ENCODE data around the gene LYVE1. TPM values are rescaled to one million over a fixed set of nuclear protein-coding genes. Genes with fewer than 3 reads are reported as not detected.

LYVE1 gene
- total RNA-seq, 1 donor from 2014 or later: 108 TPM

DNA sequence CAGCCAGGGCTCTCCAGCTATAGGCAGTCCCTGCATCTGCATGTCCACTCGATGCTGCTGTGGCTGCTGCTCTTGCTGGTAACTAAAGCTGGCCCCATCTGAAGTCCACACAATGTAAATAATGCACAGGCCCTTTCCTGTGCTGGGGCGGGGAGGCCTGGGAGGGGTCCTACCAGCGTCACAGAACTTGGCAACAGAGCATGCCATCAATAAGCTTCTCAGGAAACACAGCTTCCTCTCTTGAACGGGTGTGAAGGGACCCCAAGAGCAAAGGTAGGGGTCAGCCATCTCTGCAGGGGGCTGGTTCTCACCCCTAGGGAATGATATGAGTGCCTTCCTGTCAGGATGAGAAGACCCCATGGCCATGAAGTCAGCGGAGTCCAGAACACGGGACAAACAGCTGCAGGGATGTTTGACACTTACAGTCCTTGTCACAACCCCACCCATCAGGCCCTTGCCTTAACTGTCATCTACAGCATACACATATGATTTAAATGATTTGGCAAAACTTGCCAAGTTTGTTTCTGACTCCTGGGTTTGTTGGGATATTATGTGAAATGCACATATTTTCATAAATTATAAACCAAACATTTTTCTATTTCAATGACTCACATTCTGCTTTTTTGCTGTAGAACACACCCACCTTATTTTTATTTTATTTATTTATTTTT, 39.1 kb upstream of the LYVE1 start:
- Histone ChIP-seq H3K27ac (peak overlapping the region; percentile 49), H3K4me1 (peaks cover 44% of the 10 kb centered on the region), H3K9me3 (no peaks in the 10 kb centered on the region), H3K36me3 (no peaks in the 10 kb centered on the region), H3K4me3 (no peak overlapping the region), H3K27me3 (no peaks in the 10 kb centered on the region)
- ATAC-seq: peak; percentile 20
- no peak for DNase-seq
- TF ChIP-seq CTCF (IDR thresholded peaks at IDR 0.05): no peak
- intact Hi-C loops (cut with DNase I): no loop called here

DNA sequence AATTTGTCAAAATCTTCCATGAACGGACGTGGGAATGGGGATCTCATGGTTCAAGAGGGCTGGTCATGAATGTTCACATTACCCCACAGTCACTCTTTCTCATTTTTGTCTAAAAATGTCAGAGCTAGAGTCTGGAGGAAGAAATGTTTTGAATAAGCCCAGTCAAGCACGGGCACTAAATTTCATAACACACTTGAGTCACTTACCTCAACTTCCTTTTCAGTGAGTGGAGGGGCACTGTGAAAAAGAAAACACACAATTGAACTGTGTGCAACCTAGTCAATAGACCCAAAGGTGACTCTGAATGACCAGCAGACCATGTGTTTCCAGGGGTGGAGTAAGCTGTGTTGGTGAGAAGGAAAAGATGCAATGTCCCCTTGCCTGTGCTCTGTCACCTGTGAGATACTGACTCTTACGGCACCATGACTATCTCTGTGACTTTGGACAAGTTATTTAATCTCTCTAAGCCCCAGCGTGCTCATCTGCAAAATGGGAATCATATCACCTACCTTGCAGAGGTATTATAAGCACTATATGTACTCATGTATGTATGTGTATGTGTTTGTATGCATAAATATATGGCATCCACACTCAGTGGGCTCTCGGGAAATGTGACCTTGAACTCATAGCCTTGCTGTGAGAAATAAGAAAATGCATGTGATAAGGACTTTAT, 38.2 kb upstream of the LYVE1 start:
- ATAC-seq (peak; percentile 72), DNase-seq (no peak)
- Histone ChIP-seq H3K27me3 (no peaks in the 10 kb centered on the region), H3K27ac (peak overlapping the region; percentile 49), H3K4me1 (peaks cover 44% of the 10 kb centered on the region), H3K36me3 (no peaks in the 10 kb centered on the region), H3K4me3 (no peak overlapping the region), H3K9me3 (no peaks in the 10 kb centered on the region)
- intact Hi-C loops (cut with DNase I): no loop called here
- TF ChIP-seq CTCF (IDR thresholded peaks at IDR 0.05): no peak

GRCh38 chr11:10605941-10606381, 37.5 kb upstream of the LYVE1 start:
- H3K4me1 ChIP-seq: peaks cover 44% of the 10 kb centered on the region
- no peaks in the 10 kb centered on the region for H3K27me3 ChIP-seq
- no peaks in the 10 kb centered on the region for H3K9me3 ChIP-seq
- H3K36me3 ChIP-seq: no peaks in the 10 kb centered on the region
- no peak for TF ChIP-seq CTCF (IDR thresholded peaks at IDR 0.05)
- peak; percentile 80 for DNase-seq
- intact Hi-C loops (cut with DNase I): no loop called here
- H3K4me3 ChIP-seq: no peak overlapping the region
- H3K27ac ChIP-seq: peak overlapping the region; percentile 49
- peak; percentile 69 for ATAC-seq

DNA sequence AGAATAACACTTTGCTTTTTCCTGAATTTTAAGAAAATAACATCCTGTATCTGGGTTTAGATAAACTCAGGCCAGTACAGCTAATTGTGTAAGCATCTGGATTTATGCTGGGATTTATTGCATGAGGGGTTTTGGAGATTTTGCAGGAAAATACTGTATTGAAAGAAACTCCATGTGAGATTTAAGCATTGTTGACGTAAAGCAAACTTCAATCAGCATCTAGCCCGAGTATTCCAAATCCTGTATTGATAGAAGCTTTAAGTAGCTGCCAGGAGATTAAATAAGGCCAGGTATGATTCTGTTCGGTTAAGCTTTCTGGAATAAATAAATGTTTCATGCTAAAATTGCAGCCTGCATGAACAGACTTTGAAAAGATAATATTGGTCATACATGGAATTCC, 36.3 kb upstream of the LYVE1 start:
- no peak for TF ChIP-seq CTCF (IDR thresholded peaks at IDR 0.05)
- Histone ChIP-seq H3K4me1 (peaks cover 50% of the 10 kb centered on the region), H3K27ac (no peak overlapping the region), H3K9me3 (no peaks in the 10 kb centered on the region), H3K4me3 (no peak overlapping the region), H3K36me3 (no peaks in the 10 kb centered on the region), H3K27me3 (no peaks in the 10 kb centered on the region)
- DNase-seq (no peak), ATAC-seq (no peak)
- intact Hi-C loops (cut with DNase I): no loop called here

DNA sequence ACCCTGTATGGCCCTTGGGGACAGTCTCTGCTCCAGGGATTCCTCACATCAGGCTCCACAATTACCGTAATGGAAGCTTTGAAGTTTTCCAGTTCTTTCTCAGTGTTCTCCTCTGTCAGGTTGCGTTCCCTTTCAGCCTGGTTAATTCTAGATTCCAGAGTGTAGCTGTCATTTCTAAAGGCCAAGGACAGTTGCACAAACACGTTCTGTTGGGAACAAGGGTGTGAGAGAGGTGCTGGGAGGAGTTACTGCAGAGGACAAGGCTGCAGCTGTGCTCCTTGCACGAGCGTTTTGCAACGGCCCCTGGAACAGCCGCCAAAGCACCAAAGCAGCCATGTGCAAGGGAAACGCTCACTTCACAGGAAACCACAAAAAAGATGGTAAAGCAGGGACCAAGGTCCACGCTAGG, 35.9 kb upstream of the LYVE1 start:
- Histone ChIP-seq H3K4me3 (no peak overlapping the region), H3K9me3 (no peaks in the 10 kb centered on the region), H3K27ac (peak overlapping the region; percentile 56), H3K27me3 (no peaks in the 10 kb centered on the region), H3K36me3 (no peaks in the 10 kb centered on the region), H3K4me1 (peaks cover 50% of the 10 kb centered on the region)
- ATAC-seq (no peak), DNase-seq (no peak)
- intact Hi-C loops (cut with DNase I): no loop called here
- TF ChIP-seq CTCF (IDR thresholded peaks at IDR 0.05): no peak
